Gastroesophageal sphincter (tissue), 3 donors: ENCODE data around the gene AP3M1.

Experiments used
- CTCF ChIP-seq, 4 experiments: fragments of 200-600 bp in 2 of 4; fragments of 450-650 bp in 2 of 4; sonication (generic) in 1 of 4; IDR thresholded peaks; one replicate each; pipeline ENCODE4 v1.5.1; 2017 to 2019; ENCODE audit warnings: antibody characterized with exemption in 4 of 4, mild to moderate bottlenecking in 2 of 4, moderate library complexity in 2 of 4
- EP300 ChIP-seq: sonication (generic); formaldehyde crosslinking; IDR thresholded peaks from one replicate; pipeline ENCODE4 v1.6.1; 2017; ENCODE audit warnings: antibody characterized with exemption, mild to moderate bottlenecking
- POLR2A ChIP-seq, 2 donors: fragments of 450-650 bp; IDR thresholded peaks; one replicate each; pipeline ENCODE4 v1.6.1; 2017; ENCODE audit warnings: antibody characterized with exemption in 2 of 2, mild to moderate bottlenecking in 2 of 2, moderate library complexity in 1 of 2
- POLR2AphosphoS5 ChIP-seq: sonication (generic); formaldehyde crosslinking; IDR thresholded peaks from one replicate; pipeline ENCODE4 v1.6.1; 2017; ENCODE audit warnings: antibody characterized with exemption

GRCh38 chr10:74137992-74138391, 12.6 kb downstream of the AP3M1 start:
- TF ChIP-seq CTCF (IDR thresholded peaks at IDR 0.05) (no peak), POLR2A (IDR thresholded peaks at IDR 0.05) (no peak), POLR2AphosphoS5 (no peak), EP300 (no peak)
